Activated CD8-positive, alpha-beta T cell treated with anti-CD3 and anti-CD28 coated beads for 36 hours (primary cell): ENCODE results near the gene TNFRSF4. TPM values are rescaled to one million over a fixed set of nuclear protein-coding genes. Genes with fewer than 3 reads are reported as not detected.
A peak's percentile ranks its signal among the peaks of the same experiment; 100 is the strongest.

Experiments used
- ATAC-seq: fragments of 200-7000 bp; cut with Tn5 transposase; one replicate; pipeline ENCODE4 v1.10.0; 2021; ENCODE audit warnings: mild to moderate bottlenecking, moderate library complexity
- CTCF ChIA-PET: fragments of 350-600 bp; sonication (Branson Sonifier 250); formaldehyde crosslinking; loops from one replicate; lab custom pipeline; 2021; ENCODE audit warnings: antibody characterized with exemption; lab: Charles Lee
- POLR2A ChIA-PET: fragments of 350-600 bp; sonication (Branson Sonifier 250); formaldehyde crosslinking; loops from one replicate; lab custom pipeline; 2021; ENCODE audit warnings: antibody characterized with exemption; lab: Charles Lee
- DNase-seq: peaks from one replicate; pipeline ENCODE4 v3.0.0-alpha.2; 2020
- H3K27ac Mint-ChIP-seq: one replicate; pipeline ENCODE4 v1.8.0; 2021; ENCODE audit warnings: mild to moderate bottlenecking, mixed read lengths
- H3K27me3 Mint-ChIP-seq: one replicate; pipeline ENCODE4 v1.8.0; 2021; ENCODE audit warnings: mixed read lengths
- H3K36me3 Mint-ChIP-seq: one replicate; pipeline ENCODE4 v1.8.0; 2021; ENCODE audit warnings: low read depth, mixed read lengths
- H3K4me1 Mint-ChIP-seq: one replicate; pipeline ENCODE4 v1.8.0; 2021; ENCODE audit warnings: low read depth, mixed read lengths
- H3K4me3 Mint-ChIP-seq: one replicate; pipeline ENCODE4 v1.8.0; 2021; ENCODE audit warnings: mild to moderate bottlenecking, moderate library complexity, mixed read lengths
- H3K9me3 Mint-ChIP-seq: one replicate; pipeline ENCODE4 v1.8.0; 2021; ENCODE audit warnings: mixed read lengths
- CTCF ChIP-seq: fragments of 200-600 bp; IDR thresholded peaks from one replicate; pipeline ENCODE4 v1.8.0; 2022; ENCODE audit warnings: antibody characterized with exemption, mild to moderate bottlenecking
- intact Hi-C: fragments of 100-400 bp; cut with micrococcal nuclease; formaldehyde crosslinking; loops from one replicate; pipeline ENCODE4 v1.10.0; 2022
- total RNA-seq, 2 experiments: library from RNA; stranded (reverse); gene quantifications; one replicate each; pipeline ENCODE4 v1.2.3, GENCODE V29; 2021

The TNFRSF4 gene
- total RNA-seq, 2 experiments from 2014 or later = 137 to 142 TPM

- H3K4me3 Mint-ChIP-seq = peak overlapping the region; percentile 1
- no peaks in the 10 kb centered on the region for H3K27me3 Mint-ChIP-seq
- intact Hi-C loops = no loop called here
- TF ChIP-seq CTCF = no peak
- ATAC-seq (no peak), DNase-seq (no peak)
- H3K4me1 Mint-ChIP-seq = peaks cover 45% of the 10 kb centered on the region
- peak overlapping the region; percentile 83 for H3K27ac Mint-ChIP-seq
- ChIA-PET POLR2A (interaction anchor here (1.1 to 8.4 kb wide), 4 partner anchors 10 to 19 kb away, joined by 3 to 64 read pairs (median 12); partner anchors contain the start of genes B3GALT6, SDF4 and TNFRSF18), CTCF (interaction anchor here (1.2 to 3.3 kb wide), 2 partner anchors 15 to 94 kb away, joined by 4 to 17 read pairs; no protein-coding TSS in a partner anchor)
- peaks cover 28% of the 10 kb centered on the region for H3K36me3 Mint-ChIP-seq
- no peaks in the 10 kb centered on the region for H3K9me3 Mint-ChIP-seq
Measured at GRCh38 chr1:1215881-1216605, 2.1 kb upstream of the TNFRSF4 start.

GRCh38 chr1:1215080-1215676 is 1.2 kb upstream of the TNFRSF4 start:
- H3K9me3 Mint-ChIP-seq = no peaks in the 10 kb centered on the region
- peaks cover 49% of the 10 kb centered on the region for H3K4me1 Mint-ChIP-seq
- peak overlapping the region; percentile 69 for H3K27ac Mint-ChIP-seq
- intact Hi-C loops = no loop called here
- H3K27me3 Mint-ChIP-seq = no peaks in the 10 kb centered on the region
- POLR2A ChIA-PET = interaction anchor here (1.0 to 8.4 kb wide), 5 partner anchors 9 to 20 kb away, joined by 3 to 64 read pairs (median 5); partner anchors contain the start of genes B3GALT6, SDF4 and TNFRSF18
- ATAC-seq (no peak), DNase-seq (no peak)
- CTCF ChIA-PET = interaction anchor here (1.2 kb wide), 1 partner anchor 16 kb away, joined by 4 read pairs; no protein-coding TSS in a partner anchor
- peak overlapping the region; percentile 76 for H3K4me3 Mint-ChIP-seq
- no peak for TF ChIP-seq CTCF
- H3K36me3 Mint-ChIP-seq = peaks cover 30% of the 10 kb centered on the region

GRCh38 chr1:1212780-1213344 is 1.1 kb downstream of the TNFRSF4 start:
- TF ChIP-seq CTCF = no peak
- H3K4me1 Mint-ChIP-seq = peaks cover 53% of the 10 kb centered on the region
- peak; percentile 74 for DNase-seq
- POLR2A ChIA-PET = interaction anchor here (0.8 to 8.4 kb wide), 8 partner anchors 8 to 195 kb away, joined by 3 to 64 read pairs (median 4); partner anchors contain the start of genes B3GALT6 and SDF4
- peaks cover 29% of the 10 kb centered on the region for H3K36me3 Mint-ChIP-seq
- peak overlapping the region; percentile 52 for H3K27ac Mint-ChIP-seq
- no peaks in the 10 kb centered on the region for H3K9me3 Mint-ChIP-seq
- H3K27me3 Mint-ChIP-seq = no peaks in the 10 kb centered on the region
- peak; percentile 3 for ATAC-seq
- CTCF ChIA-PET = interaction anchor here (1.7 kb wide), 1 partner anchor 90 kb away, joined by 6 read pairs; no protein-coding TSS in a partner anchor
- peak overlapping the region; percentile 76 for H3K4me3 Mint-ChIP-seq
- intact Hi-C loops = no loop called here

GRCh38 chr1:1211541-1212441 is 2.2 kb downstream of the TNFRSF4 start:
- CTCF ChIA-PET = interaction anchor here (1.7 kb wide), 1 partner anchor 89 kb away, joined by 6 read pairs; no protein-coding TSS in a partner anchor
- ATAC-seq (no peak), DNase-seq (no peak)
- intact Hi-C loops = no loop called here
- POLR2A ChIA-PET = interaction anchor here (0.9 to 8.4 kb wide), 3 partner anchors 9 to 22 kb away, joined by 4 to 64 read pairs (median 5); partner anchors contain the start of genes B3GALT6 and SDF4
- peaks cover 21% of the 10 kb centered on the region for H3K36me3 Mint-ChIP-seq
- no peaks in the 10 kb centered on the region for H3K27me3 Mint-ChIP-seq
- H3K9me3 Mint-ChIP-seq = no peaks in the 10 kb centered on the region
- peak overlapping the region; percentile 76 for H3K4me3 Mint-ChIP-seq
- peak overlapping the region; percentile 52 for H3K27ac Mint-ChIP-seq
- no peak for TF ChIP-seq CTCF
- H3K4me1 Mint-ChIP-seq = peaks cover 52% of the 10 kb centered on the region
